GM19328 (cell line): ENCODE measurements around the gene FAM229B.
"Not testable (repeated sequence)": the region's sequence is repeated elsewhere in the genome, so short reads cannot be mapped to it uniquely, and the experiment has no call there.

Experiments
- ATAC-seq: cut with Tn5 transposase; IDR thresholded peaks from one replicate; pipeline ENCODE4 v1.9.1; 2021; ENCODE audit warnings: mild to moderate bottlenecking, moderate library complexity; ENCODE audit not compliant: unreplicated experiment

Gene FAM229B

DNA sequence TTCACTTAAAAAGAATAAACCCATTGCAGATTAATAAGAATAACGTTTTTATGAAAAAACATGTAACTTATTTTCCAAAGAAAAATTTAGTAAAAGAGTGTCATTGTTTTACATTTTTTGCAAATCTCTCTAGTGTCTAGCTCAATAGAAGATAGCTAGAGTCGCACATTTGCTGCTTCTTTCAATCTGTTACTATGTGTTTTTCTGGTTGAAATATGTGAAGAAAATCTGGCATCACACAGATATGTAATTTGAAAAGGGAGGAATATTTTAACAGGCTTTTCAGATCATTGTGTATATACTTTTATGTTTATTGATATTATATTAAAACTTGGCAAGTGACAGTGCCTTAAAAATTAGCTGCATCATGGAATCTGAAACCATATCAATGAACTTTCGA, 24.4 kb upstream of the FAM229B start:
- ATAC-seq, result no peak

DNA sequence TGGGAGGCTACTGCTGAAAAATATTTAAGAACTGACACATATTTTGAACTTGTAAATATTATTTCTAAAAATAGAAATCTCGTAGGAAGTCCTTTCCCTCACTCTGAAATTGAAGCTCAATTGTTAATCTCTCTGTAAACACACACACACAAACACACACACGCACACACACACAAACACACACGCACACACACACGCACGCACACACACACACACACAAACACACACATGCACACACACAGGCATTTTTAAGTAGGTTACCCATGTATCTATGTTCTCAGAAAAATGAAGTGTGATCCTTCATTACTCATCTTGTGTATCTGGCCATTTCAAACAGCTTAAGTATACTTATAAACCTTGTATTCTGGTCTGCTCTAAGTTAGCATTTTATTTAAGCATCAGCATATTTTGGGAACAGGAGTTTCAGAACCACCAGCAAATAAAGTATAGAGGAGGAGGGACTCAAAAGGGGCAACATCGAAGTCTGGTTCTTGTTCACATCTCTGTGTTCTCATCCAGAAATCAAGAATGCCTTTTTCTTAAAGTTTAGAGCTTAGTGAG, 21.9 kb upstream of the FAM229B start:
- ATAC-seq, result no peak

DNA sequence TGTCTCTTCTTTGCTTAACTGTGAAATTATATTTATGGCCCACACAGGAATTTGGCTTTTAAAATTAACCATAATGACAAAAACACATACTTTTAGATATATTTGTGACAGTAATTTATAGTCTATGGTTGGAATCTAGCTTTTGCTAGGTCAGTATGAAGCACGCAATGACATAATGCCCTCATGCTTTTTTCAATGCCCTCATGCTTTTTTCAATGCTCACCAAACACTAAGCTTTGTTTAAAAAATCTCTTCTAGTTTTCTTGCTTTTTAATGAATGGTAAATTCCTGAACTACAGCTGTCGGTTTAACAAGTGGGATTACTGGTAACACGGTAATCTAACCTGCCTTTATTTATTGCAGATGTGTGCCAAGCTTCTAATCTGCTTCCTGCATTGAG, 20.8 kb upstream of the FAM229B start:
- ATAC-seq, result no peak

DNA sequence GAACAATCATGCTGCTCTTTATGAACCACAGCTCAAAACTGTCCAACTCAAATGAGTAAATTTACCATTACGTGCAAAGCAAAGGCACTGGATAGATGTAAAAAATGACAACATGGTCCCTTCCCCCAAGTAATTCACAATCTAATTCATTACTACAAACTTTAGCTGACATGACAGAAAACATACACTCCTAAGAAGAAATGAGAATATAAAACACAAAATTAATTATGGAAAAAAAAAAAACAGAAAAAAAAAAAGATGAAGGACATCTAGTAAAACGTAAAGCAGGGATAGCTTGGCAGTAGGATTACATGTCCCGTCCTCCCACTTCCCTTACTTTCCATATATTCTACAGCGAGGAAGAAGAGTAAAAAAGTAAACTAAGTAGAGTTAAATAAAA, 5.8 kb upstream of the FAM229B start:
- ATAC-seq, result no peak

DNA sequence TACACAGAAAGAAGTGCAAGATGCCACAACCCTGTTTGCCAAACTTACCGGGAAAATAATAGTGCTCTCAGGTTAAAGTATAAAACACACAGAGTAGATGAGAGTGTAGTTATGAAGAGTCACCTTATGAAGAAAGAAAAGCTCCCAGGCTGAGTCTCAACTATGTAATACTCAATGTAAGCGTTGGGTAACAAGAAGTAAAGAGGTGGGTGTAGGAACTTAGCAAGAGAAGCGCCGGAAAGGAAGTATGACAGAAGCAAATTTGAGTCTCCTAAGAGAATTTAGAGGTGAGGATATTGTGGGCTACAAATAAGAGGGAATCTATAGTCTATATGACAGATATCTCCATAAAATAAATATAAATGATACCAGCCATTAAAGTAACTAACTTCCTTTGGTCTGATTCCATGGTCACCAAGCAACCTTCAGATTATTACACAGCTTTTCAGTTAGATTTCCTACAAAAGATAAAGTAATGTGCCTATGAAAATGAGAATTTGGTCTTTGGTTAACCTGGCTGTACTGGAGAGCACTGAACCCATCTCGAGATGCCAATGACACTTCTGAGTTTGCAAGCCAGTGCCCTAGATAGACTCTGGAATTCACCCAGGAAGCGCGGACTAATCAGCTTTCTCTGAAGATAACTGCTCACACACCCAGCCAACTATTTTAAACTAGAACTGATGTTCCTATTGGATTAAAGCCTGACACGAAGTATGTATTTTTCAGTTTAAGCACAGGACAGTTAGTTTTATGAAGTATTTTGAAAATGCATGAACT, 1.9 kb upstream of the FAM229B start:
- no peak for ATAC-seq

DNA sequence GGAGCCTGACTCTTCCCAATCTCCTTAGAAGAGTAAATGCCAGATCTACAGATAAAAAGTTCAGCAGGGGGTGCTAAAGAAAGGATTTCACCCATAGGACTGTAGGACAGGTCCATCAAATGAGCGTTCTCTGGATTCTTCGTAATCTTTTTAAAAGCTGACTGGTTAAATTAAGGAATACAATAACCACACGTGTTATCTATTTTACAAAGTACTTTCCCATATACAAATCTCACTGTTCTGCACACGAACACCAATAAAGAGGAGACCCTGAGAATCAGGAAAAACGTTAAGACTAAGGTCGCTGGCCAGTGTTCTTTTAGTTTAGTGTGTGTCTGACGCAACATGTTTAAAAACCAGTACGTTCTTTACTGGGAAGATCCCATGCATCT, 651 bp upstream of the FAM229B start:
- ATAC-seq, result peak; percentile 4

DNA sequence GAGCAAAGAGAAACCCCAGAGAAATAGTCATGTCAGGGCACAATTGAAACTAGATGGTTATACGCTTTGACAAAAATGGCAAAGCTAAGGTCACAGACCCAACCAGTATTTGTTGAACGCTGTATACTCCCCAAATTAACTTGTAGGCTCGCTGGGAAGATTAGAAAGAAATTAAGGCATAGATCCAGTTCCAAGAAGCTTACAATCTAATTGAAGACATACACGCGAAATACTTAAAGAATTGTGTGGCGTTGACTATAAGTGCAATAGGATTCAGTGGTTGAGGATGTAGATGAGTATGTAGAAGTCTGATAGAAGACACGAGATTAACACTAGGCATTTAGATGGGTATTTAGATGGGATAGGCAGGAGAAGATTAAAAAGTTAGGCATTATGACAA, 525 bp downstream of the FAM229B start:
- no peak for ATAC-seq

DNA sequence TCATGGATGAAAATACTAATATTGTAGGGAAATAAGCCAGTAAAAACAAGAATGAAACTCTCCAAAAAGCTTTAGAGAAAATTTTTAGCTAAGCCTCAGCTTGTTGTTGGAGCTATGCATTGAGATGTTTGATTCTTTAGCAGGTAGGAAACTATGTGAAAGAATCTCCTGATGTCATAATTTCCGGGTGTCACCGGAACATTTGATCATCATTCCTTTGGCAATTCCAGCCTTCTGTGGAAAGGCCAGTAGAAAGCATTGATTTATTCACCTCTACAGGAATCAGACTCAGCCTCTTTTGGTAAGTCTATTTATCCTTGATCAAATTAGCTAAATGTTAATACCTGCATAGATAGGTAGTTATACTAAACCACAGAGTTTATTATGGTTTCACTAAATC, 9.5 kb downstream of the FAM229B start:
- no peak for ATAC-seq

DNA sequence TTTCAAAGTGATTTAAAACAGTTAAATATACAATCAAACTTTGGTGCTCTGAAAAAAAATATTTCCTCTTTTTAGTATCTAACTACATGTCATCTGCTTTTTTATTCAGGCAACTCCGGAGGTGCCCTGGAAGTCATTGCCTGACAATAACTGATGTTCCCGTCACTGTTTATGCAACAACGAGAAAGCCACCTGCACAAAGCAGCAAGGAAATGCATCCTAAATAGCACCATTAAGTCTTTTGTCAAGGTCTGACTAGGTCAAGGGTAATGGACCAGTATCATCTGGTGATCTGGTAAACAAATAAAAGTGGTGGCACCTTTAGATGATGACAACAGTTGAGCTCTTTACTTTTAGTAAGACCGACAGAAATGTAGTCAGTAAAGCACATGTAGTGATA, 13.2 kb downstream of the FAM229B start:
- no peak for ATAC-seq

DNA sequence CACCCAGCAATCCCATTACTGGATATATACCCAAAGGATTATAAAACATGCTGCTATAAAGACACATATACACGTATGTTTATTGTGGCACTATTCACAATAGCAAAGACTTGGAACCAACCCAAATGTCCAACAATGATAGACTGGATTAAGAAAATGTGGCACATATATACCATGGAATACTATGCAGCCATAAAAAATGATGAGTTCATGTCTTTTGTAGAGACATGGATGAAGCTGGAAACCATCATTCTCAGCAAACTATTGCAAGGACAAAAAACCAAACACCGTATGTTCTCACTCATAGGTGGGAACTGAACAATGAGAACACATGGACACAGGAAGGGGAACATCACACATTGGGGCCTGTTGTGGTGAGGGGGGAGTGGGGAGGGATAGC, 18.6 kb downstream of the FAM229B start:
- ATAC-seq, result not testable (repeated sequence)

DNA sequence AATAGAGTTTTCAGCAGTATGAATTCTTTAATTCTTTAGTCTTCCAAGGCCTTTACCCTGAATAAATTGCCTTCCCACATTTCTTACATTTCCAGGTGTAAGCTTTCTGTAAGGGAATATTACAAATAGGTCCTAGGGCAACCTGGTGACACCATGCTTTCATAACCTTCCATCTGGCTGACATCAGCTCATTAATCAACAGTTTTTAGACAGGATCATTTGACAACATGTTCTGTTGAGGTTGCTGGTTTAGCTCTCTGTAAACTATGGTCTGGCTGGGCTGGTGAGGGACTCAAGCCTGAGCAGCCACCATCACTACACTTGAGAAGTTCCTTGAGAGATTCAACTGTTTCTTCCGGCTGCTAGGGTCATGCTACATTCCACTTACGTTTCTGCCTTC, 19.2 kb downstream of the FAM229B start:
- ATAC-seq, result no peak

DNA sequence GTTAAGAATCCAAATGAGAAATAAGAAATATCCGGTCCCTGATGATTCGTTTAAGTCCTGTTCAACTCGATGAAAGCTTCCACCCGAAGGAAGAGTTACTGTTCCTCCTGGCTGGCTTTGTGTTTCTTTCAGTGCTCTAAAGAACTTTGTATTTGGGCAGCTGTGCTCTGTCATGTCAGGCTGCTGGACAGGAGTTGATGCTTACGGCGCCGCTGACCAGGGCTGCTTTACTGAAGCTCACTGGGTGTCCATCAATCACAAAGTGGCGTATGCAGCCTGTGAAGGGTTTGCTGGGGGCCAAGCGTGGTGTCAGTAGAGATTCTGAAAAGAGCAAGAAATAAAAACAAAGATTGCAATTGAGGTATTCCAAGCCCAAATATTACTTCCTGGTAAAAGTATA, 21.9 kb downstream of the FAM229B start:
- no peak for ATAC-seq

DNA sequence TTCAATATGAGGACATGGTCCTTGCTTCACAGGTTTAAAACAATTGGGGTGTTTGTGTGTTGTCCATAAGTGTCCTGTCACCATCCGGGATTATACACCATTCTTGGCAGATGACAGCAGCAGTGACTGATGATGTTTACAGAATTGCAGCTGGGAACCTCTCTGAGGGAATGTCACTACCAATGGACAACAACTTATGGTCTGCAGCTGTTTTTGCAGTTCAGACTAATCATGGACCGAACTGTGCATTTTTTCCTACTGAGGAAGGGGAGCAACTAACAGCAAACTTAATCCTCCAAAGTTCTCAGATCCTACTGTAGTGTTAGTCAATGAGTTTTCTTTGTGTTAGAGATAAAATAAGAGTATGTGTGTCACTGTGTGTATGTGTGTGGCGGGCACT, 26.0 kb downstream of the FAM229B start:
- no peak for ATAC-seq

DNA sequence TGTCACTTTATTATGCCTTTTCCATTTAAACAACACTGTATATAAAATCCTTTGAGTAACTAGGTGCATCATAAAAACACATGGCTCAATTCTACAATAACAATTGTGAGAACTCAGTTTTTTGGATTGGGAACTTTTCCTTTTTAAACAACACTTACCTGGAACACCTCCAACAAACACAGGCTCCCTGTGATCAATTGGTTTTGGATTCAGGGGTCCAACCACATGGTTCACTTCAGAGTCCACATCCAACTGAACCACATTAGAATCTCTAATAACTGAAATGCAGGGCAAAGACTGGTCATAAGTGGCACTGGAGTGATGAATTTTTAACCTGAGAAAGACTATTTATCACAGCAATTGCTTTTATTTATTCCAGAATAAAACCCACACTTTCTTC, 26.5 kb downstream of the FAM229B start:
- ATAC-seq, result no peak

DNA sequence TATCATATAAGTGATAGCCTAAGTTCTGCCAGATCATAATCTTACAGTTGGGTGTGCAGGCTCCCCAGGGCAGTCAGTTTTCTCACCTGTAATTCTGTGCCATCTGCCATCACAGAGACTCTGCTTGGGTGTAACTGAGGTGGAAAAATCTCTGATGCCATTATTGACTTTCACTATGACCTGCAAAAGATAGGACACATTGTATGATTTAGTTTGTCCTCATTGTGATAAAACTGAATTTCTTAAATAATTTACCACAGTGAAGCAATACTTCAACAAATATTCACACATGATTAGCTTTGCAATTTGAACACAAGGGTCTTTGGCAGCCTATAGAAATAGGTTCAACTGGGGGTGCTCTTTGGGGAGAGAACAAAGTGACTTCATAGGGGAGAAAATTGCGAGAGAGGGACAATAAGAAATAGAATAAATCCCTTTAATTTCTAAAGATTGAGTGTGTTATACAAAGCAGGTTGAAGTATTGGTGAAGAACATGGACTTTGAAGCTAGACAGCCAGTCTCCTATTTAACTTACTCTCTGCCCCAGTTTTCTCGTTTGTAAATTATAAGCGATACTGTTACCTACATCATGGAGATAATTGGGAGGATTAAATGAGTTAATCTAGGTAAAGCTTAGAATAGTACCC, 27.3 kb downstream of the FAM229B start:
- no peak for ATAC-seq

DNA sequence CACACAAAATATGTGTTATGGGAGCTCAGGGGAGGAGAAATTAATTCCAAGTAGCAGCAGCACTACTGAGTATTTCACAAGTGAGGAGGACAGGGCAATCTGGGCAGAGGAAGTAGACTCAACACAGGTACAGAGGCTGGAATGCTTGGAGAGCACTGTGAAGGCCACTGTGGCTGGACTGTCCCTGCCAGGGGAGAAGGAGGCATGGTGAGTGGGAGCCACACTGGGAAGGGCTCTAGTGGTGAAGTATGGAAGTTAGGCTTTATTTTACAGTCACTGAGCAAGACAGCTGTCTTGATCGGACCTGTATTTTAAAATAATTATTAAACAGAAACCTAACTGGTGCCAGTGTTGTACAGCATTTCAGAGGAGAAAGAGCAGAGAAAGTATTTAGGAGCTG, 28.8 kb downstream of the FAM229B start:
- ATAC-seq, result no peak

DNA sequence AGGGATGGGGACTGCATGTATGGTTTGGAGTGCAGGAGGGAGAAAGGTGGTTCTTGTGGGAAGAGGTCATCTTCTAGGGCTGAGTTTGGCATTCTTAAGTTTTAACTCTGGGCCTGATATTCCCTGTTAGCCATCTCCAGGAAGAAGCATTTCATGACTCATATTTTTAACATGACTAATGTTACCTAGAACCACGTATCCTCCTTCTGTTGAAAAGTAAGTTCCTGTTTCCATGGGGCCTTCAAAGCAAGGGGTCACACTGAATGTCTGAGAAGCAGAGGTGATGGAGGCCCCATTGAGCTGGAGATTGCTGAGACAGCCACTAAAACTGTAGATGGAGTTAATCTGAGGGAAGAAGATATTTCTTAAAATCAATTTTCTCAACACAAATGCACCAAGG, 30.2 kb downstream of the FAM229B start:
- ATAC-seq, result no peak

DNA sequence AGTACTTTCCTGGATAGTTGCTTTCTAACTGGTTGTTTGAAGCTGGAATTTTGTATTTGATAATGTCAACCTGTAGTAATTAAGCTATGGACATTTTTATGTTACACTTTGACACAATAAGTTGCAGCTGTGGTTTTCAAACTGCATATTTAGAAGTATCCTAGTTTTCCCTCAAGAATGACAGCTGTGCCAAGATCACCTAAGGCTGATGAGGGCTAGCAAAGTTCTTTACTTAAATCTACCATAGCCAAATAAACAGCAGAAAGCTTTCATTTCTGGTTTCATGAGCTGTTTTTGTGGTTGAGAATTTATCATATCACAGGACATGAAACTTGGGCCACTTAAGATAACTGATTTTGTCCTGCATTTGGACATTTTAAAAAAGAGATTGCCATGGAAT, 30.6 kb downstream of the FAM229B start:
- ATAC-seq, result no peak

DNA sequence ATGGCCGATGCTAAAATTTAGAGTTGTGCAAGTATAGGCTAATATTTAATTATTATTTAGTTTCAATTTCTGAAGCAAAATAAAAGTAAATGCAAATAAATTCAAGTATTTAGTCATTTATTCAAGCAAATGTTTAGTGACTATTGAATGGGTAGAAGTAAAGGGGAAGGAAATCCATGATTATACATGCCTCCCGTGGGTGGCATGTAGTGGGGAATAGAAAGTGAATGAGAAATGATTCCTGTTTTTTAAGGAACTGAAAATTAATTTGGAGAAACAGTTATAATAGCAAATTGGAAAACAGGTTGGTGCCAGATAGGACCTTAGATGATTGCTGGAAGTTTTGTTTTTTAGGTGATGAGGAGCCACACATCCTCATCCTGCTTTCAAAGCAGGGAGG, 35.4 kb downstream of the FAM229B start:
- no peak for ATAC-seq

DNA sequence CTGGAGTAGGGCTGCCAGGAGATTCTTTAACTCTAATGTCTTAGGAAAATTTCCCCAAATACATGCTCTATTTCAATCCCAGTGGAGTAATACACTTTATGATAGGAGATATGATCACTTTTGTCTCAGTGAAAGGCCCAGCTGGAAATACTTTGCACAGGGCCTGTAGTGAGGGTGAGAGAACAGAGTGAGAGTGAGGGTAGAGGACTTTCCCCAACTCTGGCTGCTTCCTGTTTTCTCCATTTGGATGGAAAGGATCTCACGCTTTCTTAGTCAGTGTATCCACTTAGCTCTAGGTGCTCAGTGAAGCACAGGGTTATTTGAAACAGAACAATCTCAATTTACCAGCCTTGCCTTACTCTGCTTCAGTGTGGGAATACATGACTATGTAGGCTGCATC, 36.6 kb downstream of the FAM229B start:
- no peak for ATAC-seq

DNA sequence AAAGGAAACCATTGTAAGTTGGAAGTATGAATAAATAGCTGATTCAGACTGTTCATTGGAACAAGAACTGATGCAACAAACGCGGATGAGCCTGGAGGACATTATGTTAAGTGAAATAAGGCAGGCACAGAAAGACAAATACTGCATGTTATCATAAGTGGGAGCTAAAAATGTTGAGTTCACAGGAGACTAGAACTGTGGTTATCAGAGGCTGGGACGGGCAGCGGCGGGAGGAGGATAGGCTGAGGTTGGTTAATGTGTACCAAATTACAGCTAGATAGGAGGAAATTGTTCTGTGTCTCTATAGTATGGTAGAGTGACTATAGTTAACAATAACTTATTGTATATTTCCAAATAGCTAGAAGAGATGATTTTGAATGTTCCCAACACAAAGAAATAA, 40.8 kb downstream of the FAM229B start:
- ATAC-seq, result no peak

DNA sequence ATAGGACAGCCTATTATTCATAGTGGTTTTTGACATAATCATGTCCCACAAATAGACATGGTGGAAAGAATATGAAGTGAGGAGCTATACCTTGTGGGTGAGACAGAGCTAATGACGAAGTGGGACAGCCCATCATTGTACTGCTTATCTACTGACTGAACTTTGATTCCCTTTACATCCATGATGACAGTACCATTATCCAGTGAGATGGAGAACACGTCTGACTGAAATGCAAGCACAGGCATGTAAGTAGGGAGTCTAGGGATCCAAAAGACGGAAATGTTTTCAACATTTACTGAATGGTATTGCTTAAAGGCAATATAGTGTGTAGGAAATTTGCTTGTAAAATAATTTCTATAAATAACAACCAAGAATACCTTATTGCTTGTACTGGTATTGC, 43.5 kb downstream of the FAM229B start:
- ATAC-seq, result no peak

DNA sequence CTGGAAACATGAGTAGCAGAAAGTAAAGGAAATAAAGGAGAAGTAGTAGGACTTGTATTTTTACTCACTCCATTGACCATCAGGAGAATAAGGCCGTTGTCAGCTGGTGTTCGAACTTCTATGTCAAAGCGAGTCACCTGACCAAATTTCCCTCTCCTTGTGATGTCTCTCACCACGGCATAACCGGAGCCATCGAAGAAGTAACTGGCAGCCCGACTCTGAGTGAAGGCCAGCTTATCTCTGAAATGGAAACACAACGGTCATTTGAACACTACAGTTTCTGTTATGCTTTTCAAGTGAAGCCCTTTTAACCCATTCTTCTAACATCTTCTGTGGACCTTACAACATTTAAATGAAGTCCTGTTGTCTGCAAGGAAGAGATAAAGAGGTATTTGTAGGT, 51.7 kb downstream of the FAM229B start:
- no peak for ATAC-seq
